ENCODE results near the gene MTFR2.
A peak's percentile ranks its signal among the peaks of the same experiment; 100 is the strongest.

The MTFR2 gene

DNA sequence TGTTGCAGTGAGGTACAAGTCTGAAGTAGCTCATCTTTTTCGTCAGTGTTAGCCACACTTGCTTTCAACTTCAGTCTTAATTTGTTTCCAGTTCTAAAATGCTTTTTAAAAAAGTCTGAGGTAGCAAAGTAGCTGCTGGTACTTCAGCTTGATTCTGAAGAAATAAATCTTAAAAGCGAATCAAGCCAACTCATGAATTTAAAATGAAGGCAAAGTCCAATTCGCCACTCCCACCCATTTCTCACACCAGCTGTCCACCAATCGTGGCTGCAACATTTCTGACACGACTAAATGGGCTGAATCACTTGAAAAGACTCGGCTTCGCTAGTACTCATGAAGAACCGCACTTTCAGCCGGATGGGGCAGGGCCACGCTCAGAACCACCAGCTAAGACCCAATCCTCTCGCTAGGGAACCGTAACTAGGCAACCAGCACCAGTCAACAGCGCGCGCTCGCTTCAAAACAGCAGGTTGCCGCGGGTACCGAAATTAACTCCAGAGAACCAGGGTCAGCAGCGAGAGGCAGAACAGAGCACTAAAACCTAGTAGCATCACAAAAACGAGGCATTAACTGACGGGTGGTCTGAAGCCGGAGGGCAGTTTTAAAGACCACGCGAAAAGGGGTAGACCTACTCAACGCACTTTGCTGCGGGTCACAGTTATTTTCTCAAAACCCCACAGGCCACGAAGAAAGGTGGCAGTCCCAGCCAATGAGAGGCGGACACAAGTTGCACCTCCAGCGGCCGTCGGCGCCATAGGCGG, 38.6 kb upstream of the MTFR2 start:
- Mint-ChIP-seq H3K27me3 (ENCODE audit: low read depth) (no peaks in the 10 kb centered on the region), H3K9me3 (no peaks in the 10 kb centered on the region), H3K27ac (peak overlapping the region; percentile 100), H3K4me1 (peaks cover 48% of the 10 kb centered on the region), H3K36me3 (ENCODE audit: low read depth) (peaks cover 12% of the 10 kb centered on the region), H3K4me3 (peak overlapping the region; percentile 99)
- TF ChIP-seq, protein P1, sequence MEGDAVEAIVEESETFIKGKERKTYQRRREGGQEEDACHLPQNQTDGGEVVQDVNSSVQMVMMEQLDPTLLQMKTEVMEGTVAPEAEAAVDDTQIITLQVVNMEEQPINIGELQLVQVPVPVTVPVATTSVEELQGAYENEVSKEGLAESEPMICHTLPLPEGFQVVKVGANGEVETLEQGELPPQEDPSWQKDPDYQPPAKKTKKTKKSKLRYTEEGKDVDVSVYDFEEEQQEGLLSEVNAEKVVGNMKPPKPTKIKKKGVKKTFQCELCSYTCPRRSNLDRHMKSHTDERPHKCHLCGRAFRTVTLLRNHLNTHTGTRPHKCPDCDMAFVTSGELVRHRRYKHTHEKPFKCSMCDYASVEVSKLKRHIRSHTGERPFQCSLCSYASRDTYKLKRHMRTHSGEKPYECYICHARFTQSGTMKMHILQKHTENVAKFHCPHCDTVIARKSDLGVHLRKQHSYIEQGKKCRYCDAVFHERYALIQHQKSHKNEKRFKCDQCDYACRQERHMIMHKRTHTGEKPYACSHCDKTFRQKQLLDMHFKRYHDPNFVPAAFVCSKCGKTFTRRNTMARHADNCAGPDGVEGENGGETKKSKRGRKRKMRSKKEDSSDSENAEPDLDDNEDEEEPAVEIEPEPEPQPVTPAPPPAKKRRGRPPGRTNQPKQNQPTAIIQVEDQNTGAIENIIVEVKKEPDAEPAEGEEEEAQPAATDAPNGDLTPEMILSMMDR (IDR thresholded peaks at IDR 0.05; ENCODE audit: unreplicated experiment in 3 of 3) = peak in 2 of 3 experiments; percentile 31 to 34

DNA sequence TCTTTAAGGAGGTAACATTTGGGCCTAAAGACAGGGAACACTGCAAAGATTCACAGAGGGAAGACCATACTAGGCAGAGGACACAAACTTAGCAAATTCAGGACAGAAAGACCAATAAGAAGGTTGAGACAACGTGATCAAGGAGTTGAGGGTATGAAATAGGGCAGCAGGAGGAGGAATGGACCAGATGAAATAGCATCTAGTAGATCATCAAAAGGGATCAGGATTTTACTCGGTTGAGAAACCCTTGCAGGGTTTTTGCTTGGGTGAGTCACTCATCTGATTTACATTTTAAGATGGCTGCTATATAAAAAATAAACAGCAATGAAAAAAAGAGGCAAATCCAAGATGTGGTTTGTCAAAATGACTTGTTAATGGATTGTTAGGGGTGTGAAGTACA, 34.8 kb upstream of the MTFR2 start:
- Mint-ChIP-seq H3K36me3 (ENCODE audit: low read depth) (peaks cover 32% of the 10 kb centered on the region), H3K4me1 (peaks cover 72% of the 10 kb centered on the region), H3K4me3 (peak overlapping the region; percentile 24 to 66 (median 49)), H3K9me3 (no peaks in the 10 kb centered on the region), H3K27me3 (ENCODE audit: low read depth) (no peaks in the 10 kb centered on the region), H3K27ac (peak overlapping the region; percentile 3 to 62 (median 34))
- TF ChIP-seq, protein P1 (IDR thresholded peaks at IDR 0.05; ENCODE audit: unreplicated experiment in 3 of 3) = no peak

DNA sequence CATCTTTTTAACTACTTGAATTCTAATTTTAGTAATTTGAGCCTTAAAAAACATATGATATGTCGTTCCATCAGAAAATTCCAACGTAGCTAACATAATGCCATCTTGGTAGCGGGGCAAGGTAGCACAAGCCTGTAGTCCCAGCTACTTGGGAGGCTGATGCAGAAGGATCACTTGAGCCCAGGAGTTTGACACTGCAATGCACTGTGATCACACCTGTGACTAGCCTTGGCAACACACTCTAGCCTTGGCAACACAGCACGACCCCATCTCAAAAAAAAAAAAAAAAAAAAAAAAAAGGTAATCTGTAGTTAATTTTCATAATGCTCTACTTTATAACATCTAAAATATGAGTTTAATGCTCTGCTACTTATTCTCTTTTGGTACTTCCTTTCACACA, 32.8 kb upstream of the MTFR2 start:
- no peaks in the 10 kb centered on the region for H3K27me3 Mint-ChIP-seq (ENCODE audit: low read depth)

DNA sequence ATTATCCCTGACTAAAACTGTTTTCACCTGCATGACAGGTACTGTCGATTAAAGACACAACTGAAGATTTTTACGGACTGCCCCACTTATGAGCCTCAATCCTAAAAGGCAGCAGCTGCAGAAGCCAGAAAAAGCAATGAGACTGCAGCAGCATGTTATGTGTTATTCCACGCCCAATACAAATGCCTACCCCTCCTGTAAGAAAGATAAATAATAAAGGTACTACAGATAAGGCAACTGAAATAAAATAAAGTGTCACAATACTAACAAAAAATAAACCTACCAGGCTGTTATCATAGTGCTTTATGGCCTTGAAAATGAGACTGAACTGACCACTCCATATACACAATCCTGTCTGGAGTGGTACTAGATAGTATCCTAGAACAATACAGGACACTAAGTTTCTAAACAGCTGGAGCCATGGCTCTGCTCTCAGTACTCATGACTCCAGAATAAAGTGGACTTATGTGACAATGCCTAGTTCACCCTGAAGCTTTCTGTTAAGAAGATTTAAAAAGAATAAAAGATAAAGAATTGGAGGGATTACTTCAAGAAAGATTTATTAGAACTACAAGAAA, 30.0 kb upstream of the MTFR2 start:
- H3K27me3 Mint-ChIP-seq (ENCODE audit: low read depth) = no peaks in the 10 kb centered on the region
- peaks cover 49% of the 10 kb centered on the region for H3K36me3 Mint-ChIP-seq (ENCODE audit: low read depth)
- no peaks in the 10 kb centered on the region for H3K9me3 Mint-ChIP-seq
- TF ChIP-seq, protein P1 (IDR thresholded peaks at IDR 0.05; ENCODE audit: unreplicated experiment in 3 of 3) = no peak
- H3K4me1 Mint-ChIP-seq = peaks cover 49% of the 10 kb centered on the region
- no peak overlapping the region for H3K4me3 Mint-ChIP-seq
- H3K27ac Mint-ChIP-seq = no peak overlapping the region

More for the DNA sequence above, 32.8 kb upstream of the MTFR2 start:
- Mint-ChIP-seq H3K9me3 (no peaks in the 10 kb centered on the region), H3K4me3 (peak overlapping the region in 1 of 3 experiments; percentile 59), H3K36me3 (ENCODE audit: low read depth) (peaks cover 39% of the 10 kb centered on the region), H3K4me1 (peaks cover 65% of the 10 kb centered on the region), H3K27ac (peak overlapping the region in 1 of 3 experiments; percentile 8)
- TF ChIP-seq, protein P1 (IDR thresholded peaks at IDR 0.05; ENCODE audit: unreplicated experiment in 3 of 3) = no peak

DNA sequence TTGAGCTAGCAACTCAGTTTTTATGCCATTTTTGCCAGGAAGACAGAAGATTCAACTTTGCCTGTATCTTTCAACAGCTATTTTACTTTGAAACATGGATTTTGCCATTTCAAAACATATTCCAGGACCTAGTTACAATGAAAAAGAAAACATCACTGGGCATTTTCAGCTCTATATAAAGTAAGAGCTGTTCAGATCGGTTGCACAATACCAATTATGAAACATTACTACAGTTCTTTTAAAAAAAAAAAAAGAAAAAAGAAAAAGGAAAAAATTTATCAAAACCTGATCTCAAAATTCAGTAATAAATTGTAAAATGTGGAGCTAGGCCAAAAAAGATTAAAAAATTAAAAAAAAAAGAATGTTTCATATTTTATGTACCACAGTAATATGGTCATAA, 24.0 kb upstream of the MTFR2 start:
- TF ChIP-seq, protein P1 (IDR thresholded peaks at IDR 0.05; ENCODE audit: unreplicated experiment in 3 of 3) = no peak
- no peaks in the 10 kb centered on the region for H3K27me3 Mint-ChIP-seq (ENCODE audit: low read depth)

More for the DNA sequence above, 24.0 kb upstream of the MTFR2 start:
- Mint-ChIP-seq H3K4me3 (no peak overlapping the region), H3K4me1 (no peaks in the 10 kb centered on the region), H3K27ac (no peak overlapping the region), H3K9me3 (no peaks in the 10 kb centered on the region), H3K36me3 (ENCODE audit: low read depth) (peaks cover 76% of the 10 kb centered on the region)
